Measurements from ENCODE around the gene TMEM91.

- no peak for TF ChIP-seq ZNF782 (CRISPR knock-in tag; IDR thresholded peaks at IDR 0.05; ENCODE audit: borderline replicate concordance)
- no peak for TF ChIP-seq EP300 (IDR thresholded peaks at IDR 0.05; ENCODE audit: low read depth in 2 of 2, low read length in 2 of 2)
- no peak for TF ChIP-seq EP300 (CRISPR knock-in tag; IDR thresholded peaks at IDR 0.05; ENCODE audit: borderline replicate concordance)
- peak; percentile 2 to 51; a peak in 2 of 4 replicates for TF ChIP-seq MAFK (conservative IDR thresholded peaks at IDR 0.05 in 1 of 2, IDR thresholded peaks at IDR 0.05 in 1 of 2; ENCODE audit: low read length in 2 of 2)
- TF ChIP-seq CTCF (CRISPR knock-in tag; IDR thresholded peaks at IDR 0.05) = no peak
- no peak for TF ChIP-seq FOXC1 (CRISPR knock-in tag; IDR thresholded peaks at IDR 0.05; ENCODE audit: borderline replicate concordance)
- no peak for TF ChIP-seq NR0B2 (CRISPR knock-in tag; IDR thresholded peaks at IDR 0.05)
- no peak for TF ChIP-seq ZNF275 (CRISPR knock-in tag; IDR thresholded peaks at IDR 0.05; ENCODE audit: borderline replicate concordance)
- no peak for TF ChIP-seq NCOA1 (CRISPR knock-in tag; IDR thresholded peaks at IDR 0.05)
- no peak for TF ChIP-seq YY1 (IDR thresholded peaks at IDR 0.05; ENCODE audit: insufficient read depth, insufficient replicate concordance, low read depth, low read length)
- no peak for TF ChIP-seq SIN3A (IDR thresholded peaks at IDR 0.05; ENCODE audit: borderline replicate concordance, low read depth, low read length)
- no peak for TF ChIP-seq POLR2A (IDR thresholded peaks at IDR 0.05; ENCODE audit: insufficient read depth in 1 of 2, low read depth in 2 of 2, low read length in 2 of 2)
These were observed 6.6 kb upstream of the TMEM91 start for GRCh38 chr19:41369769-41370168.

Measured in HepG2 (cell line).